SK-N-SH treated with all-trans-retinoic acid at 6 μM for 48 hours (cell line): ENCODE measurements around the gene TPRN.

Source experiments
- ATAC-seq: fragments of 200-7000 bp; cut with Tn5 transposase; 3 replicates; pipeline ENCODE4 v1.9.1; 2020; ENCODE audit warnings: mild to moderate bottlenecking, moderate library complexity
- ARNTL ChIP-seq: fragments of 450-650 bp; formaldehyde crosslinking; IDR thresholded peaks from 2 replicates; pipeline ENCODE4 v1.5.0; 2020; ENCODE audit warnings: low read depth, mild to moderate bottlenecking, moderate library complexity, borderline replicate concordance
- BACH2 ChIP-seq: fragments of 250-450 bp; sonication (Bioruptor Pico); IDR thresholded peaks from 2 replicates; pipeline ENCODE4 v1.9.0; 2021; ENCODE audit warnings: mild to moderate bottlenecking, borderline replicate concordance
- CSDC2 ChIP-seq: fragments of 250-450 bp; sonication (Bioruptor Pico); IDR thresholded peaks from 2 replicates; pipeline ENCODE4 v1.5.0; 2020; ENCODE audit warnings: mild to moderate bottlenecking, moderate library complexity
- ESRRG ChIP-seq: fragments of 250-450 bp; sonication (Bioruptor Pico); IDR thresholded peaks from 2 replicates; pipeline ENCODE4 v1.6.1; 2021; ENCODE audit warnings: mild to moderate bottlenecking
- GLIS3 ChIP-seq: fragments of 250-450 bp; sonication (Bioruptor Pico); IDR thresholded peaks from 2 replicates; pipeline ENCODE4 v1.5.0; 2020; ENCODE audit warnings: mild to moderate bottlenecking, moderate library complexity
- ISL1 ChIP-seq: fragments of 250-450 bp; sonication (Bioruptor Pico); IDR thresholded peaks from 2 replicates; pipeline ENCODE4 v2.1.2; 2022; ENCODE audit warnings: mild to moderate bottlenecking, moderate library complexity
- OSR1 ChIP-seq: fragments of 250-450 bp; sonication (Bioruptor Pico); IDR thresholded peaks from 2 replicates; pipeline ENCODE4 v1.8.0; 2022; ENCODE audit warnings: moderate library complexity, mild to moderate bottlenecking, inconsistent platforms
- PPARA ChIP-seq: fragments of 250-450 bp; sonication (Bioruptor Pico); IDR thresholded peaks from 2 replicates; pipeline ENCODE4 v1.5.0; 2020; ENCODE audit warnings: mild to moderate bottlenecking, borderline replicate concordance
- RARB ChIP-seq: fragments of 250-450 bp; sonication (Bioruptor Pico); IDR thresholded peaks from 2 replicates; pipeline ENCODE4 v1.8.0; 2021; ENCODE audit warnings: mild to moderate bottlenecking, moderate library complexity
- TCF4 ChIP-seq: fragments of 250-450 bp; sonication (Bioruptor Pico); IDR thresholded peaks from 2 replicates; pipeline ENCODE4 v1.8.0; 2021; ENCODE audit warnings: mild to moderate bottlenecking, moderate library complexity, borderline replicate concordance
- TOX ChIP-seq: fragments of 250-450 bp; sonication (Bioruptor Pico); IDR thresholded peaks from 2 replicates; pipeline ENCODE4 v1.8.0; 2021; ENCODE audit warnings: mild to moderate bottlenecking, moderate library complexity, borderline replicate concordance
- ZC3H10 ChIP-seq: fragments of 250-450 bp; sonication (Bioruptor Pico); IDR thresholded peaks from 2 replicates; pipeline ENCODE4 v1.5.1; 2021; ENCODE audit warnings: mild to moderate bottlenecking, moderate library complexity
- ZFP3 ChIP-seq: fragments of 250-450 bp; sonication (Bioruptor Pico); IDR thresholded peaks from 2 replicates; pipeline ENCODE4 v1.5.0; 2020; ENCODE audit warnings: mild to moderate bottlenecking, moderate library complexity
- ZFP30 ChIP-seq: fragments of 450-650 bp; formaldehyde crosslinking; IDR thresholded peaks from 2 replicates; pipeline ENCODE4 v1.5.0; 2022; ENCODE audit warnings: mild to moderate bottlenecking, moderate library complexity
- ZNF565 ChIP-seq: fragments of 450-650 bp; formaldehyde crosslinking; conservative IDR thresholded peaks from 2 replicates; pipeline ENCODE4 v1.5.0; 2020; ENCODE audit warnings: low read depth, mild to moderate bottlenecking, moderate library complexity
- ZNF8 ChIP-seq: fragments of 450-650 bp; formaldehyde crosslinking; IDR thresholded peaks from 2 replicates; pipeline ENCODE4 v1.5.0; 2020; ENCODE audit warnings: mild to moderate bottlenecking, moderate library complexity
- TF ChIP-seq, protein P1 (sequence below): fragments of 250-450 bp; sonication (Bioruptor Pico); IDR thresholded peaks from 2 replicates; pipeline ENCODE4 v1.5.1; 2020; ENCODE audit warnings: low read depth, mild to moderate bottlenecking, moderate library complexity
- TF ChIP-seq, protein P2 (sequence below): fragments of 250-450 bp; sonication (Bioruptor Pico); IDR thresholded peaks from 2 replicates; pipeline ENCODE4 v1.8.0; 2021; ENCODE audit warnings: low read depth, mild to moderate bottlenecking, moderate library complexity, borderline replicate concordance
- TF ChIP-seq, protein P3 (sequence below): fragments of 250-450 bp; sonication (Bioruptor Pico); IDR thresholded peaks from 2 replicates; pipeline ENCODE4 v1.5.0; 2020; ENCODE audit warnings: mild to moderate bottlenecking, moderate library complexity
- TF ChIP-seq, protein P4 (sequence below): fragments of 250-450 bp; sonication (Bioruptor Pico); IDR thresholded peaks from 2 replicates; pipeline ENCODE4 v1.8.0; 2020; ENCODE audit warnings: mild to moderate bottlenecking, moderate library complexity, borderline replicate concordance

TPRN gene

GRCh38 chr9:137159105-137160053 is 41.2 kb downstream of the TPRN start:
- no peak for ATAC-seq
- TF ChIP-seq, protein P1, sequence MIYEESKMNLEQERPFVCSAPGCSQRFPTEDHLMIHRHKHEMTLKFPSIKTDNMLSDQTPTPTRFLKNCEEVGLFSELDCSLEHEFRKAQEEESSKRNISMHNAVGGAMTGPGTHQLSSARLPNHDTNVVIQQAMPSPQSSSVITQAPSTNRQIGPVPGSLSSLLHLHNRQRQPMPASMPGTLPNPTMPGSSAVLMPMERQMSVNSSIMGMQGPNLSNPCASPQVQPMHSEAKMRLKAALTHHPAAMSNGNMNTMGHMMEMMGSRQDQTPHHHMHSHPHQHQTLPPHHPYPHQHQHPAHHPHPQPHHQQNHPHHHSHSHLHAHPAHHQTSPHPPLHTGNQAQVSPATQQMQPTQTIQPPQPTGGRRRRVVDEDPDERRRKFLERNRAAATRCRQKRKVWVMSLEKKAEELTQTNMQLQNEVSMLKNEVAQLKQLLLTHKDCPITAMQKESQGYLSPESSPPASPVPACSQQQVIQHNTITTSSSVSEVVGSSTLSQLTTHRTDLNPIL (CRISPR knock-in tag) = no peak
- TF ChIP-seq ZFP30 (no peak), TCF4 (CRISPR knock-in tag) (no peak), CSDC2 (CRISPR knock-in tag) (no peak), ISL1 (CRISPR knock-in tag) (no peak), GLIS3 (CRISPR knock-in tag) (no peak), TOX (CRISPR knock-in tag) (no peak), ZNF8 (CRISPR knock-in tag) (no peak), ZNF565 (CRISPR knock-in tag) (no peak), OSR1 (no peak), ZC3H10 (CRISPR knock-in tag) (no peak), RARB (CRISPR knock-in tag) (no peak), ARNTL (CRISPR knock-in tag) (no peak), PPARA (CRISPR knock-in tag) (no peak)
- TF ChIP-seq, protein P2, sequence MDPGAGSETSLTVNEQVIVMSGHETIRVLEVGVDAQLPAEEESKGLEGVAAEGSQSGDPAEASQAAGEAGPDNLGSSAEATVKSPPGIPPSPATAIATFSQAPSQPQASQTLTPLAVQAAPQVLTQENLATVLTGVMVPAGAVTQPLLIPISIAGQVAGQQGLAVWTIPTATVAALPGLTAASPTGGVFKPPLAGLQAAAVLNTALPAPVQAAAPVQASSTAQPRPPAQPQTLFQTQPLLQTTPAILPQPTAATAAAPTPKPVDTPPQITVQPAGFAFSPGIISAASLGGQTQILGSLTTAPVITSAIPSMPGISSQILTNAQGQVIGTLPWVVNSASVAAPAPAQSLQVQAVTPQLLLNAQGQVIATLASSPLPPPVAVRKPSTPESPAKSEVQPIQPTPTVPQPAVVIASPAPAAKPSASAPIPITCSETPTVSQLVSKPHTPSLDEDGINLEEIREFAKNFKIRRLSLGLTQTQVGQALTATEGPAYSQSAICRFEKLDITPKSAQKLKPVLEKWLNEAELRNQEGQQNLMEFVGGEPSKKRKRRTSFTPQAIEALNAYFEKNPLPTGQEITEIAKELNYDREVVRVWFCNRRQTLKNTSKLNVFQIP (CRISPR knock-in tag) = no peak
- TF ChIP-seq, all 23 proteins: peak for 0

DNA sequence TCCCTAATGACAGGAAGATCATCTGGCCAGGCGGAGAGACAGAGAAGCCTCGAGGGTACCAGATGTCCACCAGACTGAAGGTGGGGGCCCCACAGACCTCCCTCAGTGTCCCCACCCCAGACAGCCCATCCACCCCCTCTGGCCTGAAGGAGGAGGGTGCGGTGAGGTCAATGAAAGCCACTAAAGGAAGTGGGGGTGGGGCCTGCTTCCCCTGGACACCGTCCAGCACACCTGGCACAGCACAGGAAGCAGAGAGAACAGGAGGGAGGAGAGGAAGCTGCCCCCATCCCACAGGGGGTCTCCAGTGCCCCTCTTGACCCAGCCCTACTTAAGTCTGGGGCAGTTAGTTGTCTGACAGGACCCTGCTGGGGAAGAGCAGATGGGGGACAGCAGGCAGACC is 41.9 kb downstream of the TPRN start:
- ATAC-seq = no peak
- no peak for TF ChIP-seq CSDC2 (CRISPR knock-in tag)
- TF ChIP-seq OSR1 = no peak
- TF ChIP-seq, protein P3, sequence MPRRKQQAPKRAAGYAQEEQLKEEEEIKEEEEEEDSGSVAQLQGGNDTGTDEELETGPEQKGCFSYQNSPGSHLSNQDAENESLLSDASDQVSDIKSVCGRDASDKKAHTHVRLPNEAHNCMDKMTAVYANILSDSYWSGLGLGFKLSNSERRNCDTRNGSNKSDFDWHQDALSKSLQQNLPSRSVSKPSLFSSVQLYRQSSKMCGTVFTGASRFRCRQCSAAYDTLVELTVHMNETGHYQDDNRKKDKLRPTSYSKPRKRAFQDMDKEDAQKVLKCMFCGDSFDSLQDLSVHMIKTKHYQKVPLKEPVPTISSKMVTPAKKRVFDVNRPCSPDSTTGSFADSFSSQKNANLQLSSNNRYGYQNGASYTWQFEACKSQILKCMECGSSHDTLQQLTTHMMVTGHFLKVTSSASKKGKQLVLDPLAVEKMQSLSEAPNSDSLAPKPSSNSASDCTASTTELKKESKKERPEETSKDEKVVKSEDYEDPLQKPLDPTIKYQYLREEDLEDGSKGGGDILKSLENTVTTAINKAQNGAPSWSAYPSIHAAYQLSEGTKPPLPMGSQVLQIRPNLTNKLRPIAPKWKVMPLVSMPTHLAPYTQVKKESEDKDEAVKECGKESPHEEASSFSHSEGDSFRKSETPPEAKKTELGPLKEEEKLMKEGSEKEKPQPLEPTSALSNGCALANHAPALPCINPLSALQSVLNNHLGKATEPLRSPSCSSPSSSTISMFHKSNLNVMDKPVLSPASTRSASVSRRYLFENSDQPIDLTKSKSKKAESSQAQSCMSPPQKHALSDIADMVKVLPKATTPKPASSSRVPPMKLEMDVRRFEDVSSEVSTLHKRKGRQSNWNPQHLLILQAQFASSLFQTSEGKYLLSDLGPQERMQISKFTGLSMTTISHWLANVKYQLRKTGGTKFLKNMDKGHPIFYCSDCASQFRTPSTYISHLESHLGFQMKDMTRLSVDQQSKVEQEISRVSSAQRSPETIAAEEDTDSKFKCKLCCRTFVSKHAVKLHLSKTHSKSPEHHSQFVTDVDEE = no peak
- TF ChIP-seq PPARA (CRISPR knock-in tag) = no peak
- TF ChIP-seq ESRRG = no peak
- no peak for TF ChIP-seq ZFP3 (CRISPR knock-in tag)
- TF ChIP-seq, protein P2 (CRISPR knock-in tag) = no peak
- TF ChIP-seq TOX (CRISPR knock-in tag) = no peak
- TF ChIP-seq ISL1 (CRISPR knock-in tag) = no peak
- no peak for TF ChIP-seq ZNF565 (CRISPR knock-in tag)
- TF ChIP-seq RARB (CRISPR knock-in tag) = no peak
- TF ChIP-seq, protein P4, sequence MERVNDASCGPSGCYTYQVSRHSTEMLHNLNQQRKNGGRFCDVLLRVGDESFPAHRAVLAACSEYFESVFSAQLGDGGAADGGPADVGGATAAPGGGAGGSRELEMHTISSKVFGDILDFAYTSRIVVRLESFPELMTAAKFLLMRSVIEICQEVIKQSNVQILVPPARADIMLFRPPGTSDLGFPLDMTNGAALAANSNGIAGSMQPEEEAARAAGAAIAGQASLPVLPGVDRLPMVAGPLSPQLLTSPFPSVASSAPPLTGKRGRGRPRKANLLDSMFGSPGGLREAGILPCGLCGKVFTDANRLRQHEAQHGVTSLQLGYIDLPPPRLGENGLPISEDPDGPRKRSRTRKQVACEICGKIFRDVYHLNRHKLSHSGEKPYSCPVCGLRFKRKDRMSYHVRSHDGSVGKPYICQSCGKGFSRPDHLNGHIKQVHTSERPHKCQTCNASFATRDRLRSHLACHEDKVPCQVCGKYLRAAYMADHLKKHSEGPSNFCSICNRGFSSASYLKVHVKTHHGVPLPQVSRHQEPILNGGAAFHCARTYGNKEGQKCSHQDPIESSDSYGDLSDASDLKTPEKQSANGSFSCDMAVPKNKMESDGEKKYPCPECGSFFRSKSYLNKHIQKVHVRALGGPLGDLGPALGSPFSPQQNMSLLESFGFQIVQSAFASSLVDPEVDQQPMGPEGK (CRISPR knock-in tag) = no peak
- no peak for TF ChIP-seq BACH2
